HCT116 (cell line): ENCODE measurements around the gene SAMD14. TPM values are rescaled to one million over a fixed set of nuclear protein-coding genes. Genes with fewer than 3 reads are reported as not detected.
A peak's percentile ranks its signal among the peaks of the same experiment; 100 is the strongest.

Source experiments
- ATAC-seq: fragments of 200-7000 bp; cut with Tn5 transposase; 2 replicates; pipeline ENCODE4 v1.9.1; 2020; ENCODE audit warnings: mild to moderate bottlenecking, moderate library complexity
- BruUV-seq: library from RNA; stranded (reverse); fragments of 400-500 nt; replicated peaks from 2 replicates; lab custom pipeline; 2021; lab: Mats Ljungman, UMichigan
- CTCF ChIA-PET: fragments of 300-600 bp; sonication (Branson Sonifier 250); formaldehyde crosslinking; loops from one replicate; lab custom pipeline; 2021; ENCODE audit warnings: antibody characterized with exemption; lab: Charles Lee
- POLR2A ChIA-PET: fragments of 300-600, 350-600 bp; sonication (Branson Sonifier 250); formaldehyde crosslinking; loops from one replicate; lab custom pipeline; 2021; ENCODE audit warnings: antibody characterized with exemption; lab: Charles Lee
- RAD21 ChIA-PET, 2 experiments: fragments of 300-600 bp; sonication (Branson Sonifier 250); formaldehyde crosslinking; loops; one replicate each; lab custom pipeline; 2023; ENCODE audit warnings: low total read pairs in 2 of 2; ENCODE audit not compliant: uncharacterized antibody in 2 of 2, unreplicated experiment in 2 of 2, low non-redundant PET in 1 of 2; lab: Charles Lee
- DNase-seq: peaks from one replicate; pipeline ENCODE4 v3.0.0-alpha.2; 2010; ENCODE audit warnings: low read depth, low spot score
- H2AFZ ChIP-seq: fragments of 200-600 bp; shearing (Covaris generic), sonication (generic); 2 replicates; pipeline ENCODE4 v1.6.1; 2017; ENCODE audit warnings: low read depth, mixed run types, mixed read lengths, antibody characterized with exemption, low read length; ENCODE audit not compliant: poor library complexity, severe bottlenecking
- H3K27ac ChIP-seq: 2 replicates; pipeline ENCODE4 v1.5.1; 2012; ENCODE audit warnings: low read depth, low read length
- H3K27me3 ChIP-seq: fragments of 200-600 bp; sonication (generic); 2 replicates; pipeline ENCODE4 v1.6.1; 2016; ENCODE audit warnings: mixed run types, low read length, mixed read lengths; ENCODE audit not compliant: insufficient read depth
- H3K36me3 ChIP-seq, 2 experiments: fragments of 200-500 bp in 1 of 2; fragments of 200-600 bp in 1 of 2; sonication (Bioruptor generic) in 1 of 2; sonication (generic) in 1 of 2; 2 replicates each; pipeline versions ENCODE4 v1.5.1 to v1.6.1; 2014 to 2016; ENCODE audit warnings: low read length in 2 of 2, inconsistent platforms in 1 of 2, mixed read lengths in 1 of 2, mixed run types in 1 of 2; ENCODE audit not compliant: insufficient read depth in 2 of 2, control insufficient read depth in 1 of 2
- H3K4me1 ChIP-seq, 2 experiments: fragments of 200-600 bp in 1 of 2; sonication (generic) in 1 of 2; 2 replicates each; pipeline versions ENCODE4 v1.5.1 to v1.6.1; 2012 to 2017; ENCODE audit warnings: low read length in 2 of 2, inconsistent platforms in 1 of 2, mild to moderate bottlenecking in 1 of 2, mixed read lengths in 1 of 2, mixed run types in 1 of 2, moderate library complexity in 1 of 2; ENCODE audit not compliant: insufficient read depth in 2 of 2, control insufficient read depth in 1 of 2
- H3K4me2 ChIP-seq: fragments of 200-600 bp; sonication (generic); 2 replicates; pipeline ENCODE4 v1.6.1; 2017; ENCODE audit warnings: mixed run types, low read length, mixed read lengths
- H3K4me3 ChIP-seq, 2 experiments: fragments of 200-600 bp in 1 of 2; sonication (generic) in 1 of 2; replicated peaks in 1 of 2; 2 replicates each; pipeline ENCODE4 v1.5.1; 2011 to 2016; ENCODE audit warnings: low read length in 2 of 2, control low read depth in 1 of 2, low read depth in 1 of 2, mild to moderate bottlenecking in 1 of 2, mixed read lengths in 1 of 2, mixed run types in 1 of 2
- H3K79me2 ChIP-seq: fragments of 200-600 bp; sonication (generic); 2 replicates; pipeline ENCODE4 v1.6.1; 2017; ENCODE audit warnings: mild to moderate bottlenecking, mixed run types, low read length, moderate library complexity, mixed read lengths; ENCODE audit not compliant: insufficient read depth
- H3K9ac ChIP-seq: fragments of 200-600 bp; sonication (generic); 2 replicates; pipeline ENCODE4 v1.6.1; 2016; ENCODE audit warnings: low read length, mixed read lengths
- H3K9me2 ChIP-seq: fragments of 200-600 bp; sonication (generic), shearing (Covaris generic); 2 replicates; pipeline ENCODE4 v1.6.1; 2017; ENCODE audit warnings: mixed run types, mild to moderate bottlenecking, moderate library complexity; ENCODE audit not compliant: insufficient read depth
- H3K9me3 ChIP-seq, 2 experiments: fragments of 200-500 bp in 1 of 2; fragments of 200-600 bp in 1 of 2; sonication (Bioruptor generic) in 1 of 2; sonication (generic) in 1 of 2; 2 replicates each; pipeline ENCODE4 v1.6.1; 2014 to 2017; ENCODE audit warnings: low read length in 2 of 2, mixed read lengths in 2 of 2, inconsistent platforms in 1 of 2, low read depth in 1 of 2, mild to moderate bottlenecking in 1 of 2, mixed run types in 1 of 2, moderate library complexity in 1 of 2; ENCODE audit not compliant: control insufficient read depth in 1 of 2, insufficient read depth in 1 of 2
- H4K20me1 ChIP-seq: fragments of 200-600 bp; sonication (generic), shearing (Covaris generic); 2 replicates; pipeline ENCODE4 v1.6.1; 2017; ENCODE audit warnings: mixed run types, mild to moderate bottlenecking, moderate library complexity; ENCODE audit not compliant: insufficient read depth
- CBX3 ChIP-seq: IDR thresholded peaks from 2 replicates; pipeline ENCODE4 v1.6.1; 2012; ENCODE audit warnings: low read depth
- CEBPB ChIP-seq: IDR thresholded peaks from 2 replicates; pipeline ENCODE4 v1.6.1; 2012; ENCODE audit warnings: low read depth
- ELF1 ChIP-seq: IDR thresholded peaks from 2 replicates; pipeline ENCODE4 v1.6.1; 2012; ENCODE audit warnings: low read depth, borderline replicate concordance
- EZH2phosphoT487 ChIP-seq: fragments of 200-600 bp; IDR thresholded peaks from 2 replicates; pipeline ENCODE4 v1.6.1; 2018; ENCODE audit warnings: antibody characterized with exemption, borderline replicate concordance
- intact Hi-C: fragments of 100-400 bp; cut with micrococcal nuclease; formaldehyde crosslinking; loops from 2 replicates; pipeline ENCODE4 v1.10.0; 2022
- total RNA-seq: library from RNA; stranded (reverse); gene quantifications from one replicate; pipeline ENCODE4 v1.2.1, GENCODE V29; 2021; ENCODE audit not compliant: unreplicated experiment
- TF ChIP-seq, protein P1 (sequence below): IDR thresholded peaks from 2 replicates; pipeline ENCODE4 v1.6.1; 2012; ENCODE audit warnings: low read depth
- TF ChIP-seq, protein P2 (sequence below), 3 experiments: fragments of 200-600 bp in 1 of 3; sonication (generic) in 1 of 3; IDR thresholded peaks in 2 of 3; conservative IDR thresholded peaks in 1 of 3; 2 replicates each; pipeline ENCODE4 v1.5.1; 2012 to 2017; ENCODE audit warnings: low read depth in 2 of 3, low read length in 2 of 3, antibody characterized with exemption in 1 of 3, borderline replicate concordance in 1 of 3, control low read depth in 1 of 3, mild to moderate bottlenecking in 1 of 3, mixed read lengths in 1 of 3, mixed run types in 1 of 3, moderate library complexity in 1 of 3; ENCODE audit not compliant: insufficient read depth in 1 of 3

SAMD14 gene
- total RNA-seq, 1 experiment from 2014 or later: 1.5 TPM

DNA sequence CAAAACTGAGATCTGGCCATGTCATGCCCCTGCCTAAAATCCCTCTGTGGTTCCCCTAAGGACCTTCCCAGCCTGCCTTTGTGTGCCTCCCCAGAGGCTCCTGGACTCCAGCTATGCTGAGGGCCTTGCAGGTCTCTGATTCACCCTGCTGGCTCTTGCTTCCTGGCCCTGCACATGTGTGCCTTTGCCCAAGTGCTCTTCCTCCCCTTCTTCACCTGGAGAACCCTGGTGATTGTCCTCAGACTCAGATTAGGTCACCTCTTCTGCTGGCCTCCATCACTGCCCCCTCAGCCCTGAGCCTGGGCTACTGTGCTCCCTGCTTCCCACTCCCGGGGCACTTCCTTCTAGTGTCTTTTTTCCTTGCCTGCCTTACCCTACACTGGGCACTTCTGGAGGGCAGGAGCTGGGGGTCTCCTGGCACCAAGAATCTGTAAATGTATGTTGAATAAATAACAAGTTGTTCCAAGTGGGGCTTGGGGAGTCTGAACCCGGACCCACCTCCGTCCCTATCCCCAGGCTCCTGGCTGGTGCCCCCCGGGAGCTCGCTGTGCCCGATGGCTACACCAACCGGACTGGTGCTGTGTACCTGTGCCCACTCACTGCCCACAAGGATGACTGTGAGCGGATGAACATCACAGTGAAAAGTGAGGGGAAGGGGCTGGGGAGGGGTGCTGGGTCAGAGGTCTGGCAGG, 66.3 kb downstream of the SAMD14 start:
- Histone ChIP-seq H4K20me1 (no peaks in the 10 kb centered on the region), H3K27ac (peak overlapping the region; percentile 93), H2AFZ (no peak overlapping the region), H3K9me2 (no peaks in the 10 kb centered on the region), H3K36me3 (peaks cover 18 to 25% of the 10 kb centered on the region in 2 experiments; a peak in 3 of 4 replicates), H3K4me3 (peak overlapping the region in 1 of 2 experiments; percentile 50; a peak in 2 of 4 replicates), H3K4me1 (peaks cover 83 to 87% of the 10 kb centered on the region in 2 experiments), H3K79me2 (peaks cover 97% of the 10 kb centered on the region), H3K9me3 (no peaks in the 10 kb centered on the region), H3K27me3 (no peaks in the 10 kb centered on the region), H3K9ac (peak overlapping the region; percentile 82), H3K4me2 (peak overlapping the region; percentile 87)
- BruUV-seq: no TSS peak
- ChIA-PET POLR2A (interaction anchor here (0.9 to 7.3 kb wide), 12 partner anchors 8 to 88 kb away, joined by 3 to 65 read pairs (median 4); partner anchors contain the start of gene ITGA3), RAD21 (interaction anchor here in 1 of 2 experiments (1.6 kb wide), 1 partner anchor 8 kb away, joined by 5 read pairs; the partner anchor contains the start of gene ITGA3), CTCF (interaction anchor here (0.8 to 3.8 kb wide), 11 partner anchors 8 to 67 kb away, joined by 3 to 25 read pairs (median 6); partner anchors contain the start of gene ITGA3)
- ATAC-seq (no peak), DNase-seq (no peak)
- TF ChIP-seq, protein P1, sequence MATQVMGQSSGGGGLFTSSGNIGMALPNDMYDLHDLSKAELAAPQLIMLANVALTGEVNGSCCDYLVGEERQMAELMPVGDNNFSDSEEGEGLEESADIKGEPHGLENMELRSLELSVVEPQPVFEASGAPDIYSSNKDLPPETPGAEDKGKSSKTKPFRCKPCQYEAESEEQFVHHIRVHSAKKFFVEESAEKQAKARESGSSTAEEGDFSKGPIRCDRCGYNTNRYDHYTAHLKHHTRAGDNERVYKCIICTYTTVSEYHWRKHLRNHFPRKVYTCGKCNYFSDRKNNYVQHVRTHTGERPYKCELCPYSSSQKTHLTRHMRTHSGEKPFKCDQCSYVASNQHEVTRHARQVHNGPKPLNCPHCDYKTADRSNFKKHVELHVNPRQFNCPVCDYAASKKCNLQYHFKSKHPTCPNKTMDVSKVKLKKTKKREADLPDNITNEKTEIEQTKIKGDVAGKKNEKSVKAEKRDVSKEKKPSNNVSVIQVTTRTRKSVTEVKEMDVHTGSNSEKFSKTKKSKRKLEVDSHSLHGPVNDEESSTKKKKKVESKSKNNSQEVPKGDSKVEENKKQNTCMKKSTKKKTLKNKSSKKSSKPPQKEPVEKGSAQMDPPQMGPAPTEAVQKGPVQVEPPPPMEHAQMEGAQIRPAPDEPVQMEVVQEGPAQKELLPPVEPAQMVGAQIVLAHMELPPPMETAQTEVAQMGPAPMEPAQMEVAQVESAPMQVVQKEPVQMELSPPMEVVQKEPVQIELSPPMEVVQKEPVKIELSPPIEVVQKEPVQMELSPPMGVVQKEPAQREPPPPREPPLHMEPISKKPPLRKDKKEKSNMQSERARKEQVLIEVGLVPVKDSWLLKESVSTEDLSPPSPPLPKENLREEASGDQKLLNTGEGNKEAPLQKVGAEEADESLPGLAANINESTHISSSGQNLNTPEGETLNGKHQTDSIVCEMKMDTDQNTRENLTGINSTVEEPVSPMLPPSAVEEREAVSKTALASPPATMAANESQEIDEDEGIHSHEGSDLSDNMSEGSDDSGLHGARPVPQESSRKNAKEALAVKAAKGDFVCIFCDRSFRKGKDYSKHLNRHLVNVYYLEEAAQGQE: no peak
- TF ChIP-seq, protein P2, sequence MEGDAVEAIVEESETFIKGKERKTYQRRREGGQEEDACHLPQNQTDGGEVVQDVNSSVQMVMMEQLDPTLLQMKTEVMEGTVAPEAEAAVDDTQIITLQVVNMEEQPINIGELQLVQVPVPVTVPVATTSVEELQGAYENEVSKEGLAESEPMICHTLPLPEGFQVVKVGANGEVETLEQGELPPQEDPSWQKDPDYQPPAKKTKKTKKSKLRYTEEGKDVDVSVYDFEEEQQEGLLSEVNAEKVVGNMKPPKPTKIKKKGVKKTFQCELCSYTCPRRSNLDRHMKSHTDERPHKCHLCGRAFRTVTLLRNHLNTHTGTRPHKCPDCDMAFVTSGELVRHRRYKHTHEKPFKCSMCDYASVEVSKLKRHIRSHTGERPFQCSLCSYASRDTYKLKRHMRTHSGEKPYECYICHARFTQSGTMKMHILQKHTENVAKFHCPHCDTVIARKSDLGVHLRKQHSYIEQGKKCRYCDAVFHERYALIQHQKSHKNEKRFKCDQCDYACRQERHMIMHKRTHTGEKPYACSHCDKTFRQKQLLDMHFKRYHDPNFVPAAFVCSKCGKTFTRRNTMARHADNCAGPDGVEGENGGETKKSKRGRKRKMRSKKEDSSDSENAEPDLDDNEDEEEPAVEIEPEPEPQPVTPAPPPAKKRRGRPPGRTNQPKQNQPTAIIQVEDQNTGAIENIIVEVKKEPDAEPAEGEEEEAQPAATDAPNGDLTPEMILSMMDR (IDR thresholded peaks at IDR 0.05 in 2 of 3, conservative IDR thresholded peaks at IDR 0.05 in 1 of 3; ENCODE audit: borderline replicate concordance in 1 of 3, insufficient read depth in 1 of 3, low read depth in 2 of 3, low read length in 2 of 3): no peak
- TF ChIP-seq CBX3 (no peak), ELF1 (no peak), CEBPB (no peak), EZH2phosphoT487 (no peak)
- intact Hi-C loops: loop anchor here (2.0 kb wide), 1 partner anchor 37 kb away; no protein-coding TSS in a partner anchor
